GM18873 (cell line): ENCODE measurements around the gene CTNNA2.

Experiments
- ATAC-seq: cut with Tn5 transposase; IDR thresholded peaks from one replicate; pipeline ENCODE4 v1.9.1; 2021; ENCODE audit warnings: mild to moderate bottlenecking, moderate library complexity, moderate number of reproducible peaks; ENCODE audit not compliant: unreplicated experiment, low FRiP score

The CTNNA2 gene

GRCh38 chr2:79700651-79701050 lies 187.8 kb downstream of the CTNNA2 start:
- no peak for ATAC-seq

DNA sequence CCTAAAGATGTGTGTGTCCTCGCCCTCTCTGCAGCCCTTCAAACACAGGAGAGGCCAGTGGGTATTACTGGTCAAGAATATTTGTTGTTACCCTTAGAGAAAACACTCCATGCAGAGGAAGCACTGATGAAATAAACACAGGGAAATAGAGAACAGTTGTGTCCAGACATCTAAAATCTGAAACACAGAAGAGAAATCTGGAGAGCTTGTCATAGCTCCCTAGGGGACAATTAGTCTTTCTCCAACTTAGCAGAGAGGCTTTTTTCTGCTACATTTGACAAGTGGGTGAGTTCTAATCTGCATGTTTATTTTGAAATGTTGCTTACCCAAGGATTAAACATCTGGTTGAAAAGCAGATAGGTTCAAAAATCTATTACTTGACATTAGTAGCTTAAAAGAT lies 190.1 kb downstream of the CTNNA2 start:
- ATAC-seq = no peak

GRCh38 chr2:79711098-79711497 lies 198.2 kb downstream of the CTNNA2 start:
- no peak for ATAC-seq

GRCh38 chr2:79713131-79713785 lies 200.4 kb downstream of the CTNNA2 start:
- no peak for ATAC-seq

GRCh38 chr2:79714283-79714682 lies 201.4 kb downstream of the CTNNA2 start:
- no peak for ATAC-seq

- no peak for ATAC-seq
Observed at GRCh38 chr2:79715338-79715737, 202.5 kb downstream of the CTNNA2 start.

DNA sequence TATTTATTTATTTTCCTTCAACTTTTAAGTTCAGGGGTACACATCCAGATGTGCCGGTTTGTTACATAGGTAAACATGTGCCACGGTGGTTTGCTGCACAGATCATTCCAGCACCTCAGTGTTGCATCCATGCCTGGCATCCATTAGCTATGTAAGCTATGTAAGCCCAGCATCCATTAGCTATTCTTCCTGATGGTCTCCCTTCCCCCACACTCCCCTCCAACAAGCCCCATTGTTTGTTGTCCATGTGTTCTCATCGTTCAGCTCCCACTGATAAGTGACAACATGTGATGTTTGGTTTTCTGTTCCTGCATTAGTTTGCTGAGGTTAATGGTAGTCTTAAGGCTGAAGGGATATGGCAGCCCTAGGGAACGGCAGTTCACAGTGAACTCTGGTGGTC lies 203.4 kb downstream of the CTNNA2 start:
- no peak for ATAC-seq

DNA sequence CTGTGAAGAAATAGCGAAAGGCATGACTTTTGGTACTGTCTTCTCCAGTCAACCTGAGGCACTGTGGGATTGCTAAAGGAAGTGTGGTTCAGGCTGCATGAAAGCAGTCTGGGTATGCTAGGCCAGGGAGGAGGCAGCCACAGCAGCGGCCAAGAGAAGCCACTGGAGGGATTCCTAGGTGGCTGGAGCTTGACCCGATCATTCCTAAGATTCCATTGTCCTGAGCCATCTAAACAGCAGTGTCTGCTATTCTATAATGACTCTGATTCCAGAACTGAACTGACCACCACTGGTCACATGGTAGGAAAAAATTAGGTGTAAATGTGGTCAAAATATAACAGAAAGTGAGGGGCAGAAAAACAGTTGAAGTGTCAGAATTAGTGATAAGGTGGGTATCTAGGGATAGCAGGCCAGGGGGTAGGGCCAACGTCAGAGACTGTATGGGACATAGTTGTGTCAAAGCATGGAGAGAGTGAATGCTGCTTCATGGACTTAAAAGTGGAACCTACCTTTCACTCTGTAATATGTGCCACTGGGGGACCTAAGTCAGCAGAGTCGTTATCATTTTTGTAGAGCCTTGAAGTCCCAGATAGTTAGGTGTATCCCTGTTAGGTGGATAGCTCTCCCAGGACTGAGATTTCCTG lies 204.6 kb downstream of the CTNNA2 start:
- ATAC-seq = no peak

GRCh38 chr2:79721061-79721460 lies 208.2 kb downstream of the CTNNA2 start:
- no peak for ATAC-seq

DNA sequence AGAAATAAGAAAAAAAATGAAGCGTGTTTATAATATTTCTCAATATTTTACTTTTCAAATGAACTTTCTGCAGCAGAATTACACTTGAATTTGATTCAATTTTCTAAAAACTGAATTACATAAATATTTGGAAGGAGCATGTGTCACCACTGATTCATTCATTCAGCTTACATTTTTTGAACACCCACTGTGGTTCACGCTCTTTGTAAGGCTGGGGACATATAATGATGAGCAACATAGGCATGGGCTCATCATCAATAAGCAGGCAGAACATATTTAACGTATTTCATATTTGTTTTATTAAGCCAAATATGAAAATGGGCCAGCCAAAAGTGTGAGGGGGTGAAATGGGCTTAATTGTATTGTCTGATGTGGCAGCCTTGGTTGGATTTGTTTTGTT lies 209.1 kb downstream of the CTNNA2 start:
- ATAC-seq = no peak

GRCh38 chr2:79723830-79724229 lies 211.0 kb downstream of the CTNNA2 start:
- ATAC-seq = no peak

- ATAC-seq = no peak
Observed at GRCh38 chr2:79729532-79729931, 216.7 kb downstream of the CTNNA2 start.

- ATAC-seq = no peak
Observed at GRCh38 chr2:79734518-79734917, 221.7 kb downstream of the CTNNA2 start.

GRCh38 chr2:79740879-79741443 lies 228.1 kb downstream of the CTNNA2 start:
- no peak for ATAC-seq

DNA sequence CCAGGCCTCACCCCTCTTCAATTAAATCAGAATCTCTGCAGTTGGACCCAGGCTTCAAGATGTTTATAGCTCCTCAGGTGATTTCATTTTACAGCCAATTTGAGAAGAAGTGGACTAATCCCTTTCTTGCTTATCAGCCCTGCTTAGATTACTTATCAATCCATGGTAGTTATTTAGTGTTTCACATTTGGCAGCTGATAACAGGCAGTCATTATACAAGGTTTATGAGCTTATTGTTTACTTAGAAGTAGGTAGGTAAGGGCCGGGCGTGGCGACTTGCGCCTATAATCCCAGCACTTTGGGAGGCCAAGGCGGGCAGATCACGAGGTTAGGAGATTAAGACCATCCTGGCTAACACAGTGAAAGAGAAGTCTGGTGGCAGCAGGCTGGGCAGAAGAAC lies 237.5 kb downstream of the CTNNA2 start:
- no peak for ATAC-seq

GRCh38 chr2:79757526-79757925 lies 244.7 kb downstream of the CTNNA2 start:
- ATAC-seq = no peak

DNA sequence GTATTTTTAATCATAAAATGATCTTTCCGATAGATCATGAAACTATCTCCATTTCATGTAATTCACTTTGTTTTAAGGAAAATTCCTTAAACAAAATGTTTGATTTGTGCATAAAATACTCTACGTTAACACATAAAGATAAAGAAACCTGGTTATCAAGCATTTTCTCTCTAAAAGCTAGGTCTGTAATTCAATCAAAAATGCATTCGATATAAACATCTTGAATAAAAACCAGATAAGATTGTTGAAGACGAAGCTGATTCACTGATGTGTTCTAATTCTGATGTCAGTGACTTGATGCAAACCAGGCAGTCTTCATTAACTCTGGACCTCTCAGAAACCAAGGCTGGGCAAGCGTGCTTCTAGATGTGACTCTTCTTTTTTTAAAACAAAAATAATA lies 245.2 kb downstream of the CTNNA2 start:
- no peak for ATAC-seq

DNA sequence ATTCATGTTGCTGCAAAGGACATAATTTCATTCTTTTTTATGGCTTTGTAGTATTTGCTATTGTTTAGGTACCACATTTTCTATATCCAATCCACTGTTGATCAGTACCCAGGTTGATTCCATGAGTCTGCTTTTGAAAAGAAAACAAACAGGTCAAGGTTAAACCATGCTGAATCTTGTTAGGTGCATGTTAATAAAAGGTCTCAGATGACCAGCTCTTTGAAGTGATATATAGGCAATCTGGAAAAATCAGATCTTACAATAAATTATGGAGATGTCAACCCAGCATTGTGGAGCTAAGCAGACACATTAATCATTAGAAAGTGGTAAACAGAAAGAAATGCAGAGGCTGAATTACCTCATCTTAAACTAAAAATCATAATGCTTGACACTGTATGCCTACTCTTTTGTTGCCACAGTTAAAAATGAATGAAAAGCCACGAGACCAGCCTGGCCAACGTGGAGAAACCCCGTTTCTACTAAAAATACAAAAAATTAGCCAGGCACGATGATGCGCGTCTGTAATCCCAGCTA lies 246.0 kb downstream of the CTNNA2 start:
- ATAC-seq = no peak

GRCh38 chr2:79770926-79771325 lies 258.1 kb downstream of the CTNNA2 start:
- no peak for ATAC-seq

DNA sequence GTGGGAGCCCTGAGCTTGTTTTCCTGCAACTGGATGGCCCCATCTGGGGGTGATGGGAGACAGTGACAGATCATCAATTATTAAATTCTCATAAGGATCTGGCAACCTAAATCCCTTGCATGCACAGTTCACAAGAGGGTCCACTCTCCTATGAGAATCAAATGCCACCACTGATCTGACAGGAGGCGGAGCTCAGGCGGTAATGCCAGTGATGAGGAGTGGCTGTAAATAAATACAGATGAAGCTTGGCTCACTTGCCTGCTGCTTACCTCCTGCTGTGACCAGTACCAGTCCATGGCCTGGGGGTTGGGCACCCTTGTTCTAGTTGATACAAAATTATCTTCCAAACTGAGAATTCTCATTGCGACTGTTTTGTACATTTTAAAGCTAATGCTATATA lies 258.6 kb downstream of the CTNNA2 start:
- ATAC-seq = no peak

DNA sequence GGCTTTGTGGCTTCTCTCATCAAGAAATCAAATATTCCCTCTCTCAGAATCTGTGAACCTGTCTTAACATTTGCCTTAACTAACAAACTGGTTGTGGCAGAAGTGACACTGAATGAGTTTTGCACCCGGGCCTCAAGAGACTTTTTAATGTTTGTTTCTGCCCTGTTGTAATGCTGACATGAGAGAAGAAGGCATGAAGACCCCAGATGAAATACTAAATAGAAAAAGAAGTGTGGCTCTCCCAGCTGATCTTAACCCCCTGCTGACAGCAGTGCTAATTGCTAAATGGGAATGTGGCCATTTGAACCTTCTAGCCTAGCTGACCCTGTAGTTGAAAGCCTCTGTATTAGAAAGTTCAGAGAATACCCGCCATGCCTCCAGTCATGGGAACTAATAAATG lies 261.2 kb downstream of the CTNNA2 start:
- ATAC-seq = no peak

DNA sequence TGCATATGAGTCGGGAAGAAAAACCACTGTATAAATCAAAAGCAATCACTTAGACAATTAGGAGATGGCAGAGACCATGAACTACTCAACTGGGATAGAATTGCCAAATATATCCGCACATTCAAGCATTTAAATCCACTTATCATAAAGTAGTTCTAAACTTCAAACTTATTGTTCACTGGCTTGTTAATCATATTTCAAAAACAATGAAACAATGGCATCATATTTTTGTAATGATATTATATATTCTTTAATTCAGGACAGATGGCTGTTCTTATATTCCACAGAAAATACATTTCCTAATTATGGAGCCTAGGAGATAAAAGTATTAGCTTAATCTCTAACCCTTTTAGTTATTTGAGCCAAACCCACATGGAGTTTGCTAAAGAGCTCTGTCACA lies 263.6 kb downstream of the CTNNA2 start:
- no peak for ATAC-seq
